ENCODE data around the gene CLDN4.

DNA sequence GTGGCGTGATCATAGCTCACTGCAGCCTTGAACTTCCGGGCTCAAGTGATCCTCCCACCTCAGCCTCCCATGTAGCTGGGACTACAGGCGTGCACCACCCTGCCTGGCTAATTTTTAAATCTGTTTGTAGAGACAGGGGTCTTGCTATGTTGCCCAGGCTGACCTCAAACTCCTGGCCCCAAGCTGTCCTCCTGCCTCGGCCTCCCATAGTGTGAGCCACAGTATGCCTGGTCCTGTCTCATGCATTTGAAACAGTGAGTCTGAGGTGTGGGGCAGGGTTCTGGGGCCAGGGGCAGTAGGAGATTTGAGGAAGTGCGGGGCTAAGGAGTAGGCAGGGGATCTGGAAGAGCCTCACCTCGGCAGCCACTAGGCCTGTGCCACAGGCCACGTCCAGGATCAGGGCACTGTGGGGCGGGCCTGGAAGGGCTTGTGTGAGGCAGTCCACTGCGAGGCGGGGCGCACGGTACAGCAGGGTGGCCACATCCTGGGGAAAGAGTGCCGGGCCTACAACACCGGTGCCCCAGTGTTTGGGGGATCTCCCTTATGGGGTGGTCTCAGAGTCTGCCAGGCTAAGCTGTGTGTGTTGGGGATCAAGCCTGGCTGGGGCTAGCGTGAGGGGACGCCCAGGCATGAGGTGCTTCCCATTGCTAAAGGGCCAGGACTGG lies 10.1 kb downstream of the CLDN4 start:
- TF ChIP-seq CTCF (IDR thresholded peaks at IDR 0.05; ENCODE audit: low read depth, low read length), result no peak
- TF ChIP-seq MYC (IDR thresholded peaks at IDR 0.05; ENCODE audit: low read depth, low read length), result no peak
- TF ChIP-seq POLR2A (IDR thresholded peaks at IDR 0.05; ENCODE audit: extremely low read depth, insufficient read length), result no peak
- TF ChIP-seq MAX (IDR thresholded peaks at IDR 0.05; ENCODE audit: low read depth, low read length), result no peak

Measured in NB4 (cell line).